PC-3 (cell line): ENCODE results near the gene ABTB2. TPM values are rescaled to one million over a fixed set of nuclear protein-coding genes. Genes with fewer than 3 reads are reported as not detected.

Source experiments
- ATAC-seq: fragments of 200-7000 bp; cut with Tn5 transposase; 2 replicates; pipeline ENCODE4 v1.9.1; 2020; ENCODE audit warnings: mild to moderate bottlenecking, moderate library complexity
- BruUV-seq: library from RNA; stranded (reverse); fragments of 400-500 nt; replicated peaks from 2 replicates; lab custom pipeline; 2021; lab: Mats Ljungman, UMichigan
- CTCF ChIA-PET: fragments of 300-600 bp; sonication (Branson Sonifier 250); formaldehyde crosslinking; loops from one replicate; lab custom pipeline; 2022; ENCODE audit warnings: antibody characterized with exemption; lab: Charles Lee
- POLR2A ChIA-PET: fragments of 300-600 bp; sonication (Branson Sonifier 250); formaldehyde crosslinking; loops from one replicate; lab custom pipeline; 2022; ENCODE audit warnings: antibody characterized with exemption; ENCODE audit not compliant: unreplicated experiment; lab: Charles Lee
- DNase-seq: peaks from one replicate; pipeline ENCODE4 v3.0.0-alpha.2; 2015
- H2AFZ ChIP-seq: fragments of 300-600 bp; sonication (generic); 2 replicates; pipeline ENCODE4 v1.6.0; 2016; ENCODE audit warnings: antibody characterized with exemption, low read length
- H3F3A ChIP-seq: fragments of 300-600 bp; sonication (generic); one replicate; pipeline ENCODE4 v1.6.0; 2017; ENCODE audit warnings: antibody characterized with exemption, low read length, control low read depth, mild to moderate bottlenecking; ENCODE audit not compliant: unreplicated experiment
- H3K27ac ChIP-seq: fragments of 300-600 bp; sonication (generic); 2 replicates; pipeline ENCODE4 v1.5.1; 2016; ENCODE audit warnings: mild to moderate bottlenecking, low read length
- H3K27me3 ChIP-seq: fragments of 300-600 bp; sonication (generic); 2 replicates; pipeline ENCODE4 v1.6.1; 2016; ENCODE audit warnings: low read length, mixed read lengths
- H3K36me3 ChIP-seq: fragments of 300-600 bp; sonication (generic); 2 replicates; pipeline ENCODE4 v1.6.1; 2016; ENCODE audit warnings: low read depth, mixed run types, low read length, mixed read lengths
- H3K4me1 ChIP-seq: fragments of 300-600 bp; sonication (generic); 2 replicates; pipeline ENCODE4 v1.5.1; 2016; ENCODE audit warnings: low read length; ENCODE audit not compliant: insufficient read depth
- H3K4me2 ChIP-seq: fragments of 300-600 bp; sonication (generic); 2 replicates; pipeline ENCODE4 v1.6.0; 2016; ENCODE audit warnings: low read length
- H3K4me3 ChIP-seq: fragments of 300-600 bp; sonication (generic); 2 replicates; pipeline ENCODE4 v1.5.1; 2016; ENCODE audit warnings: mild to moderate bottlenecking, low read length, mixed read lengths
- H3K79me2 ChIP-seq: fragments of 300-600 bp; sonication (generic); 2 replicates; pipeline ENCODE4 v1.6.1; 2017; ENCODE audit warnings: low read length, mixed read lengths
- H3K9ac ChIP-seq: fragments of 300-600 bp; sonication (generic); 2 replicates; pipeline ENCODE4 v1.6.0; 2016; ENCODE audit warnings: mild to moderate bottlenecking, low read length
- H3K9me2 ChIP-seq: fragments of 300-600 bp; sonication (generic); replicated peaks from 2 replicates; pipeline ENCODE4 v1.6.1; 2016; ENCODE audit warnings: mixed run types, low read length, mixed read lengths
- H3K9me3 ChIP-seq: fragments of 300-600 bp; sonication (generic); 2 replicates; pipeline ENCODE4 v1.6.1; 2016; ENCODE audit warnings: low read length, mixed read lengths
- H4K20me1 ChIP-seq: fragments of 300-600 bp; sonication (generic); 2 replicates; pipeline ENCODE4 v1.6.1; 2016; ENCODE audit warnings: low read length, mixed read lengths
- CTCF ChIP-seq: fragments of 300-600 bp; sonication (generic); conservative IDR thresholded peaks from 2 replicates; pipeline ENCODE4 v1.5.1; 2017; ENCODE audit warnings: antibody characterized with exemption, low read depth, mild to moderate bottlenecking, low read length
- EZH2 ChIP-seq: fragments of 300-600 bp; sonication (generic); IDR thresholded peaks from one replicate; pipeline ENCODE4 v1.6.1; 2017; ENCODE audit warnings: antibody characterized with exemption, mild to moderate bottlenecking, low read length; ENCODE audit not compliant: unreplicated experiment
- EZH2phosphoT487 ChIP-seq: fragments of 300-600 bp; sonication (generic); IDR thresholded peaks from 2 replicates; pipeline ENCODE4 v1.6.1; 2018; ENCODE audit warnings: mild to moderate bottlenecking, antibody characterized with exemption, low read length, borderline replicate concordance
- intact Hi-C: fragments of 100-400 bp; cut with micrococcal nuclease; formaldehyde crosslinking; loops from 2 replicates; pipeline ENCODE4 v1.9.0; 2023
- total RNA-seq: library from RNA; depleted of rRNA; stranded (reverse); fragments of >200 nt; gene quantifications from 2 replicates; pipeline ENCODE4 v1.2.3, GENCODE V29; 2014

Gene ABTB2
- total RNA-seq, 1 experiment from 2014 or later, result 5.2 TPM

GRCh38 chr11:34353881-34354280, 3.9 kb downstream of the ABTB2 start:
- no peak for ATAC-seq
- Histone ChIP-seq H3K9me3 (no peaks in the 10 kb centered on the region), H3K4me2 (no peak overlapping the region), H3K4me1 (peaks cover 24% of the 10 kb centered on the region), H3F3A (no peaks in the 10 kb centered on the region), H4K20me1 (peaks cover 22% of the 10 kb centered on the region; the same call in 1 of the 2 replicates), H2AFZ (no peak overlapping the region), H3K27me3 (no peaks in the 10 kb centered on the region), H3K4me3 (no peak overlapping the region), H3K27ac (no peak overlapping the region), H3K79me2 (peaks cover 62% of the 10 kb centered on the region), H3K36me3 (no peaks in the 10 kb centered on the region), H3K9ac (no peak overlapping the region), H3K9me2 (no peaks in the 10 kb centered on the region)
- DNase-seq, result no peak
- intact Hi-C loops, result no loop called here
- ChIA-PET CTCF (no interaction called here), POLR2A (no interaction called here)
- no TSS peak for BruUV-seq
- TF ChIP-seq EZH2phosphoT487 (no peak), EZH2 (no peak), CTCF (no peak)

GRCh38 chr11:34351687-34352469, 5.9 kb downstream of the ABTB2 start:
- H3K9me2 ChIP-seq, result no peaks in the 10 kb centered on the region
- POLR2A ChIA-PET, result interaction anchor here (0.5 to 0.7 kb wide), 4 partner anchors 34 to 508 kb away, joined by 3 to 14 read pairs (median 4); no protein-coding TSS in a partner anchor
- H3K27me3 ChIP-seq, result no peaks in the 10 kb centered on the region
- no peak for TF ChIP-seq EZH2phosphoT487
- peaks cover 22% of the 10 kb centered on the region; the same call in 1 of the 2 replicates for H4K20me1 ChIP-seq
- CTCF ChIA-PET, result no interaction called here
- peaks cover 25% of the 10 kb centered on the region for H3K4me1 ChIP-seq
- no peak overlapping the region for H3K9ac ChIP-seq
- intact Hi-C loops, result no loop called here
- BruUV-seq, result no TSS peak
- H3K9me3 ChIP-seq, result no peaks in the 10 kb centered on the region
- no peaks in the 10 kb centered on the region for H3F3A ChIP-seq
- no peak overlapping the region for H3K27ac ChIP-seq
- no peak overlapping the region for H3K4me2 ChIP-seq
- H3K79me2 ChIP-seq, result peaks cover 70% of the 10 kb centered on the region
- ATAC-seq (no peak), DNase-seq (no peak)
- H2AFZ ChIP-seq, result no peak overlapping the region
- H3K4me3 ChIP-seq, result no peak overlapping the region
- no peaks in the 10 kb centered on the region for H3K36me3 ChIP-seq

GRCh38 chr11:34351051-34351450, 6.8 kb downstream of the ABTB2 start:
- Histone ChIP-seq H3K9me2 (no peaks in the 10 kb centered on the region), H3K4me3 (no peak overlapping the region), H3K36me3 (no peaks in the 10 kb centered on the region), H3K27me3 (no peaks in the 10 kb centered on the region), H3K4me2 (no peak overlapping the region), H2AFZ (no peak overlapping the region), H3K9me3 (no peaks in the 10 kb centered on the region), H3F3A (no peaks in the 10 kb centered on the region), H3K4me1 (peaks cover 26% of the 10 kb centered on the region), H3K79me2 (peaks cover 66% of the 10 kb centered on the region), H4K20me1 (peaks cover 14% of the 10 kb centered on the region; the same call in 1 of the 2 replicates), H3K27ac (no peak overlapping the region), H3K9ac (no peak overlapping the region)
- no TSS peak for BruUV-seq
- intact Hi-C loops, result no loop called here
- ATAC-seq, result no peak
- no peak for TF ChIP-seq EZH2
- TF ChIP-seq CTCF, result no peak
- TF ChIP-seq EZH2phosphoT487, result no peak
- DNase-seq, result no peak
- POLR2A ChIA-PET, result interaction anchor here (0.5 to 0.7 kb wide), 3 partner anchors 33 to 177 kb away, joined by 3 to 4 read pairs (median 4); no protein-coding TSS in a partner anchor
- CTCF ChIA-PET, result no interaction called here
